IMR-90 (cell line): ENCODE measurements around the gene NTM. TPM values are rescaled to one million over a fixed set of nuclear protein-coding genes. Genes with fewer than 3 reads are reported as not detected.

Source experiments
- ATAC-seq: fragments of 200-7000 bp; cut with Tn5 transposase; 2 replicates; pipeline ENCODE4 v1.9.1; 2020; ENCODE audit warnings: low read depth, mild to moderate bottlenecking, moderate library complexity
- BruUV-seq: library from RNA; stranded (reverse); fragments of 400-500 nt; replicated peaks from 2 replicates; lab custom pipeline; 2021; lab: Mats Ljungman, UMichigan
- CTCF ChIA-PET: fragments of 300-600 bp; formaldehyde crosslinking; extraction: SDS; loops from one replicate; lab custom pipeline; 2021; ENCODE audit warnings: antibody characterized with exemption; lab: Yijun Ruan, JAX
- POLR2A ChIA-PET: fragments of 300-600 bp; sonication (Branson Sonifier 250); formaldehyde crosslinking; loops from one replicate; lab custom pipeline; 2022; ENCODE audit warnings: antibody characterized with exemption; ENCODE audit not compliant: unreplicated experiment; lab: Charles Lee
- DNase-seq: peaks from one replicate; pipeline ENCODE4 v3.0.0; 2013
- H2AFZ ChIP-seq: replicated peaks from 2 replicates; pipeline ENCODE3; 2013; ENCODE audit warnings: low read length, mild to moderate bottlenecking; ENCODE audit not compliant: poor library complexity
- H2AK5ac ChIP-seq: 2 replicates; pipeline ENCODE4 v1.6.1; 2013; ENCODE audit warnings: low read depth, low read length, inconsistent platforms
- H2AK9ac ChIP-seq: replicated peaks from 2 replicates; pipeline ENCODE3; 2013; ENCODE audit warnings: mild to moderate bottlenecking, low read depth, low read length, moderate library complexity; ENCODE audit not compliant: poor library complexity
- H2BK120ac ChIP-seq: 2 replicates; pipeline ENCODE4 v1.6.1; 2013; ENCODE audit warnings: low read depth, low read length, inconsistent platforms
- H2BK15ac ChIP-seq: 3 replicates; pipeline ENCODE4 v1.6.1; 2013; ENCODE audit warnings: low read depth, low read length, inconsistent platforms
- H2BK20ac ChIP-seq: 2 replicates; pipeline ENCODE4 v1.6.1; 2013; ENCODE audit warnings: low read depth, mild to moderate bottlenecking, inconsistent platforms, low read length, moderate library complexity
- H2BK5ac ChIP-seq: 2 replicates; pipeline ENCODE4 v1.6.1; 2013; ENCODE audit warnings: mild to moderate bottlenecking, low read depth, low read length, inconsistent platforms; ENCODE audit not compliant: poor library complexity, severe bottlenecking
- H3K14ac ChIP-seq: replicated peaks from 2 replicates; pipeline ENCODE4 v1.6.1; 2013; ENCODE audit warnings: low read depth, low read length, inconsistent platforms
- H3K18ac ChIP-seq: 2 replicates; pipeline ENCODE4 v1.6.1; 2013; ENCODE audit warnings: low read depth, low read length, control low read depth
- H3K23ac ChIP-seq: 2 replicates; pipeline ENCODE4 v1.6.1; 2013; ENCODE audit warnings: low read depth, low read length, inconsistent platforms
- H3K27ac ChIP-seq: 2 replicates; pipeline ENCODE4 v1.5.1; 2013; ENCODE audit warnings: mild to moderate bottlenecking, control low read depth, low read length; ENCODE audit not compliant: insufficient read depth
- H3K27me3 ChIP-seq: 2 replicates; pipeline ENCODE4 v1.6.1; 2013; ENCODE audit warnings: low read length; ENCODE audit not compliant: control insufficient read depth, insufficient read depth
- H3K36me3 ChIP-seq: 2 replicates; pipeline ENCODE4 v1.6.1; 2013; ENCODE audit warnings: low read length, mixed read lengths; ENCODE audit not compliant: control insufficient read depth, insufficient read depth
- H3K4ac ChIP-seq: 2 replicates; pipeline ENCODE4 v1.6.1; 2013; ENCODE audit warnings: low read depth, low read length, inconsistent platforms
- H3K4me1 ChIP-seq: 2 replicates; pipeline ENCODE4 v1.6.1; 2013; ENCODE audit warnings: low read length, mixed read lengths; ENCODE audit not compliant: control insufficient read depth, insufficient read depth
- H3K4me2 ChIP-seq: 2 replicates; pipeline ENCODE4 v1.6.1; 2013; ENCODE audit warnings: low read depth, mild to moderate bottlenecking, control low read depth, low read length, moderate library complexity
- H3K4me3 ChIP-seq: 2 replicates; pipeline ENCODE4 v1.5.1; 2013; ENCODE audit warnings: low read depth, mild to moderate bottlenecking, control low read depth, low read length, moderate library complexity; ENCODE audit not compliant: insufficient read depth
- H3K56ac ChIP-seq: 2 replicates; pipeline ENCODE4 v1.6.1; 2013; ENCODE audit warnings: low read length, inconsistent platforms; ENCODE audit not compliant: insufficient read depth; ENCODE audit errors: extremely low read depth
- H3K79me1 ChIP-seq, 2 experiments: 2 replicates each; pipeline ENCODE4 v1.6.1; 2013; ENCODE audit warnings: low read length in 2 of 2, inconsistent platforms in 1 of 2, low read depth in 1 of 2
- H3K9ac ChIP-seq: 2 replicates; pipeline ENCODE4 v1.6.1; 2013; ENCODE audit warnings: low read depth, low read length, control low read depth
- H3K9me1 ChIP-seq: 2 replicates; pipeline ENCODE4 v1.6.1; 2013; ENCODE audit warnings: low read length, inconsistent platforms; ENCODE audit not compliant: insufficient read depth
- H3K9me3 ChIP-seq: 2 replicates; pipeline ENCODE4 v1.6.1; 2013; ENCODE audit warnings: low read length; ENCODE audit not compliant: control insufficient read depth, insufficient read depth
- H4K20me1 ChIP-seq: 2 replicates; pipeline ENCODE4 v1.6.1; 2013; ENCODE audit warnings: low read length, inconsistent platforms; ENCODE audit not compliant: insufficient read depth
- H4K5ac ChIP-seq: 2 replicates; pipeline ENCODE4 v1.6.1; 2013; ENCODE audit warnings: mild to moderate bottlenecking, low read depth, low read length, control low read depth
- H4K8ac ChIP-seq, 2 experiments: 2 replicates each; pipeline ENCODE4 v1.6.1; 2013; ENCODE audit warnings: low read depth in 2 of 2, low read length in 2 of 2, control low read depth in 1 of 2, inconsistent platforms in 1 of 2
- H4K91ac ChIP-seq: 2 replicates; pipeline ENCODE4 v1.6.1; 2013; ENCODE audit warnings: low read depth, low read length, inconsistent platforms; ENCODE audit not compliant: insufficient read depth
- BHLHE40 ChIP-seq: fragments of 150-350 bp; IDR thresholded peaks from 2 replicates; pipeline ENCODE4 v1.6.1; 2016; ENCODE audit warnings: mild to moderate bottlenecking, low read depth, low read length
- CEBPB ChIP-seq: IDR thresholded peaks from 2 replicates; pipeline ENCODE4 v1.6.1; 2012; ENCODE audit warnings: low read depth, low read length, improper control_type of control experiment
- MAFK ChIP-seq: IDR thresholded peaks from 2 replicates; pipeline ENCODE4 v1.6.1; 2012; ENCODE audit warnings: low read depth, low read length, improper control_type of control experiment
- MAZ ChIP-seq: IDR thresholded peaks from 2 replicates; pipeline ENCODE4 v1.6.1; 2012; ENCODE audit warnings: low read depth, mild to moderate bottlenecking, low read length, improper control_type of control experiment, moderate library complexity, borderline replicate concordance
- NFE2L2 ChIP-seq: fragments of 150-350 bp; IDR thresholded peaks from 2 replicates; pipeline ENCODE4 v1.6.1; 2016; ENCODE audit warnings: low read depth, mild to moderate bottlenecking, low read length
- RAD21 ChIP-seq: IDR thresholded peaks from 2 replicates; pipeline ENCODE4 v1.6.1; 2012; ENCODE audit warnings: low read length, improper control_type of control experiment
- USF2 ChIP-seq: fragments of 150-350 bp; IDR thresholded peaks from 2 replicates; pipeline ENCODE4 v1.6.1; 2017; ENCODE audit warnings: mild to moderate bottlenecking, antibody characterized with exemption, low read length, low read depth
- WGBS, 2 experiments: methylation state at CpG; one replicate each; pipeline versions ENCODE4 v1.1.5 to v1.1.7; 2013; ENCODE audit warnings: missing lambda C conversion rate in 2 of 2; ENCODE audit not compliant: insufficient read length in 1 of 2; ENCODE audit errors: extremely low coverage in 2 of 2; 5-methylcytosine and 5-hydroxymethylcytosine counted together
- dilution Hi-C: fragments of 300-500 bp; cut with HindIII; formaldehyde crosslinking; loops from one replicate; pipeline ENCODE4 v1.14.3; 2018; ENCODE audit warnings: low sequenced_read_pairs; ENCODE audit not compliant: unreplicated experiment
- in situ Hi-C: fragments of 300-500 bp; cut with MboI; formaldehyde crosslinking; loops from 3 replicates; pipeline ENCODE4 v1.14.3; 2019; ENCODE audit warnings: low sequenced_read_pairs, inconsistent platforms, mixed read lengths
- intact Hi-C: fragments of 100-400 bp; cut with micrococcal nuclease; formaldehyde crosslinking; loops from 2 replicates; pipeline ENCODE4 v1.10.0; 2022
- polyA plus RNA-seq, 3 experiments: library from polyadenylated mRNA; depleted of rRNA; stranded (reverse); fragments of >200 nt; gene quantifications; 2 replicates each; pipeline ENCODE4 v1.2.3, GENCODE V29; 2012; ENCODE audit warnings: low replicate concordance in 1 of 3
- total RNA-seq: library from RNA; depleted of rRNA; stranded (reverse); fragments of >200 nt; gene quantifications from 2 replicates; pipeline ENCODE4 v1.2.3, GENCODE V29; 2012

NTM gene
- total and polyA plus RNA-seq, 2 of the 4 experiments (the other 2 are of a cell fraction) = 19.5 to 25.5 TPM

DNA sequence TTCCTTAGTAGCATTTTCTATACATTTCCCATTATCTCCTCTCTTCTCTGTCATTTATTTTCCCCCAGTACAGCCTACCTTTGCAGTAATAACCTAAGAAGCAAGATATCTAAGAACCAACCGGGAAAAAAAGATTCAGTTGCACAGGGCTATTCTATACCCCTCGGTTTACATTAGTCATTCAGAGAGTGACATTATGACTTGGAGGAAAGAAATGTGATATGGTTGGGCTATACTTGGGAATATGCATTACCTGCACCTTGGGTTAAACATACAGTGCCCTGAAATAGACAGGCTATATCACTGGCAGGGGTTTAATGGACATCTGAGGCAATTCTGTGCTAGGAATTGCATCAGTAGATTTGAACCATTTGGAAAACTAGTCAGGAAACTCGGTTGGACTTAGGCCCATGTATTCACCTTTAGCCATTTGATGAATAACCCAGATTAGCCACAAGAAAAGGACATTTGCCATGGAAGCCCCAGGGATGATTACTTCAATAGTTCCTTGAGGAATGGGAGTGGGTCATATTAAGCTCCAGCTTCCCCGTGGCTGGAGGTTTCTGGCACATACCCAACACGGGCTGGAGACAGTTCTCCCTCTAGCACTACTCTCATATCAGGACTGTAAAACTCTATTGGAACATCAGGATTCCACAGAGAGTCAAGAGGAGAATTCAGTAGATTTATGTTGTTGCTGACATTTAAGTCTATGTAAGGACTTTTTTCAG lies 973.2 kb downstream of the NTM start:
- CTCF ChIA-PET = no interaction called here
- WGBS, 2 experiments = no CpG with 5 or more reads among the region's 5 CpGs
- H4K8ac ChIP-seq = no peak overlapping the region
- H3K27ac ChIP-seq = no peak overlapping the region
- H3K9me3 ChIP-seq = no peaks in the 10 kb centered on the region
- no peak overlapping the region for H2BK5ac ChIP-seq
- H2BK120ac ChIP-seq = no peak overlapping the region
- H3K14ac ChIP-seq = no peak overlapping the region
- H2BK20ac ChIP-seq = no peak overlapping the region
- H3K18ac ChIP-seq = no peak overlapping the region
- H2AFZ ChIP-seq = no peak overlapping the region
- intact Hi-C loops (no loop called here), in situ Hi-C loops (no loop called here), dilution Hi-C loops (no loop called here)
- H3K9me1 ChIP-seq = no peaks in the 10 kb centered on the region
- no peak overlapping the region for H2AK5ac ChIP-seq
- H2BK15ac ChIP-seq = no peak overlapping the region
- no peak overlapping the region for H3K4me3 ChIP-seq
- TF ChIP-seq MAFK (no peak), MAZ (no peak), BHLHE40 (no peak), USF2 (no peak), NFE2L2 (no peak), RAD21 (no peak), CEBPB (no peak)
- H2AK9ac ChIP-seq = no peak overlapping the region
- H3K36me3 ChIP-seq = no peaks in the 10 kb centered on the region
- no peak overlapping the region for H4K5ac ChIP-seq
- POLR2A ChIA-PET = no interaction called here
- H3K27me3 ChIP-seq = peaks cover 11% of the 10 kb centered on the region
- no peak overlapping the region for H3K4ac ChIP-seq
- H3K56ac ChIP-seq = no peak overlapping the region
- H4K91ac ChIP-seq = no peak overlapping the region
- H4K20me1 ChIP-seq = no peaks in the 10 kb centered on the region
- no peak overlapping the region for H3K4me2 ChIP-seq
- DNase-seq (no peak), ATAC-seq (no peak)
- no peaks in the 10 kb centered on the region for H3K79me1 ChIP-seq
- no peak overlapping the region for H3K9ac ChIP-seq
- no peaks in the 10 kb centered on the region for H3K4me1 ChIP-seq
- H3K23ac ChIP-seq = no peak overlapping the region
- no TSS peak for BruUV-seq
